Measurements from ENCODE around the gene ZNF771.
"Not testable (repeated sequence)": the region's sequence is repeated elsewhere in the genome, so short reads cannot be mapped to it uniquely, and the experiment has no call there.

Gene ZNF771

DNA sequence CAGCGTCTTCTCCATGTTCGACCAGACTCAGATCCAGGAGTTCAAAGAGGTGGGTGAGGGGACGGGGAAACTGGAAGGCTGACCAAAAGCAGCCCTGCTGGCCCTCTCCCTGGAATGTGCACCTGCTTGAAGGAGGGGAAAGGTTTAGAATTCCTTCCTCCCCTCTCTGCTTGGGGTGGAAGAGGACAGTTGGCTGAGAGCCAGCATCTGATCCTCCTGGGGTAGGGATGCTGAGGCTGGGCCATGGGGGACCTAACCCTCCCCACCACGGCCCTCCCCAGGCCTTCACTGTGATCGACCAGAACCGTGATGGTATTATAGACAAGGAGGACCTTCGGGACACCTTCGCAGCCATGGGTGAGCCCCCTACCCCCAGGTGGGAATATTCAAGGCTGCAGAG is 31.5 kb upstream of the ZNF771 start:
- DNase-seq (ENCODE audit: low read depth): no peak

DNA sequence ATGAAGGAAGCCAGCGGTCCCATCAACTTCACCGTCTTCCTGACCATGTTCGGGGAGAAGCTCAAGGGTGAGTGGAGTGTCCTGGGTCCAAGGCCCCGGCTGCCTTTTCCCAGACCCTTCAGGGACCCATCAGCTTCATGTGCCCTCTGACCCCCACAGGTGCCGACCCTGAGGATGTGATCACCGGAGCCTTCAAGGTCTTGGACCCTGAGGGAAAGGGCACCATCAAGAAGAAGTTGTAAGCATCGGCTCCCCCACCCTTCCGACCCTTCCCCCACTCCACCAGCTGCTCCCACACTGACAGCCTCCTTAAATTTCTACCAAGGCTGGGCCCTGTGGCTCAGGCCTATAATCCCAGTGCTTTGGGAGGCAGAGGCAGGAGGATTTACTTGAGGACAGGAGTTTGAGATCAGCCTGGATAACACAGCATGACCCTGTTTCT is 30.9 kb upstream of the ZNF771 start:
- no peak for DNase-seq (ENCODE audit: low read depth)

DNA sequence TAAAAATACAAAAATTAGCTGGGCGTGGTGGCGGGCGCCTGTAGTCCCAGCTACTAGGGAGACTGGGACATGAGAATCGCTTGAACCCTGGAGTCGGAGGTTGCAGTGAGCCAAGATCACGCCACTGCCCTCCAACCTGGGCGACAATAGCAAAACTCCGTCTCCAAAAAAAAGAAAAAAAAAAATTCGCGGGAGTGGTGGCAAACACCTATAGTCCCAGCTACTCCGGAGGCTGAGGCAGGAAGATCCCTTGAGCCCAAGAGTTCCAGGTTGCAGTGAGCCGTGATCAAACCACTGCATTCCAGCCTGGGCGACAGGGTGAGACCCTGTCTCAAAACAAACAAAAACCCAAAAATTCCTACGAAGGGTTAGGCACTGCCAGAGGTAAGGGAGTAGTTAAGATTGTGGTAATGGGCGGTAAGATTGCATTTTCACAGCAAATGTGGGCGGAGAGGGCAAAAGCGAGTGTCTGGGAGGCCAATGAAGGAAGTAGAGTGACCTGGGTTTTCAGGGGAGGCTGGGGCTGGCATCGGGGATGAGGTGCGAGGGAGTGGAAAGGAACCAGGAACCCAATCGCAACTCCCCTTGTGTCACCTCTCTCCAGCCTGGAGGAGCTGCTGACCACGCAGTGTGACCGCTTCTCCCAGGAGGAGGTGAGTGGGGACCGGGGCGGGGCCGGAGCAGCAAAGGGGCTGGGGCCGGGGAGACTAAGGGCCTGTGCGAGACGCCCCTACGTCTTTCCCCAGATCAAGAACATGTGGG is 30.2 kb upstream of the ZNF771 start:
- no peak for DNase-seq (ENCODE audit: low read depth)

DNA sequence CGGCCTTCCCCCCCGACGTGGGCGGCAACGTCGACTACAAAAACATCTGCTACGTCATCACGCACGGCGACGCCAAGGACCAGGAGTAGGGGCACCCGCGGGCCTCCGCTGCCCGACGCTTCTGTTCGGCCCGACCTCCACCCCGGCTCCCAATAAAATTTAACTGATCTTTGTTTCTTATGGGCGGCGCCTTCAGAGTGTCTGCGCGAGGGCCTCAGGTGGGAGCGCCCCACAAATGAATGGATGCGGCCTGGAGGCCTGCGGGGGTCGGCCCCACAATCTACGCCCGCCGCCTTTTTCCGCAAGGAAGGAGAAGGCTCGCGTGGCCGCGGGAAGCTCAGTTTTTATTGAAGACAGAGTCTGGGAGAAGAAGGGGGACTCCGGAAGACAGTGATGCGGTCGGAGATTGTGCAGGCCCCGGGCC is 29.6 kb upstream of the ZNF771 start:
- peak; percentile 86 for DNase-seq (ENCODE audit: low read depth)

DNA sequence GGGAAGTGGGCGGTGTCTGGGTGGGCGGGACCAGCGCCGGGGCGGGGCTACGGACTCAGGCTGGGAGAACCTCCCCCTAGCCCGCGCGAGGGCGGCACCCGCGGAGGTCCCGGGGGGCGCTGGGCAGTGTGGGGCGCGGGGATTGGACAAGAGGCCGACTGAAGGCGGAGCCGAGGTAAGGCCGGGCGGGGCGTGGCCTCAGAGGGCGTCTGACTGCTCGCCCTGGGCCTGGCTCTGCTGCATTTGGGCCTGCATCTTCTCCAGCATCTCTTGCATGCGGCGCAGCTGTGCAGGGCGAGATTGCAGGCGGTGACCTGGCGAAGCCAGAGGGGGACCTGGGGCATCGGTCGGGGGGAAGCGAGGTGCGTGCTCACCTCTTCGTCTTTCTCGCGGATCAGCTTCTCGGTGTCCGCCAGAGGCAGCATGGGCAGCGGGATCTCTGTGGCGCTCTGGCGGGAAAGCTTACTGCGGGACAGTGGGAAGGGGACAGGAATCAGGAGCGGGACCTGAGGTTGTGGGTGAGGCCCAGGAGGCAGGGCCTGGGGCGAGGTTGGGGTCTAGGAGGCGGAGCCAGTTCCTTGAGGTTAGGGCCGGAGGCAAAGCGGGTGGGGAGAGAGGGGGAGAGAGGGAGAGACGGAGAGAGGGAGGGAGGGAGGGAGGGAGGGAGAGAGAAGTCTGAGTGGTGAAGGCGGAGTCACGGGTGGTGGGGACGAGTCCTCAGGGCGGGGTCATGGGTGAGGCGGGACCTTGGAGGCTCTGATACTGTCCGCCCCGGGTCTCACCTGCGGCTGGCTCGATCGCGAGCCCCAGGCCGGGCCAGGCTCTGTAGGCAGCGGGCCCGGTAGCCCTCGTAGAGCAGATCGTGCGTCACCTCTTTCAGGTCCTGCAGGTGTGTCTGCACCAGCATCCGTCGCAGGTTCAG is 28.9 kb upstream of the ZNF771 start:
- peak; percentile 99 for DNase-seq (ENCODE audit: low read depth)

DNA sequence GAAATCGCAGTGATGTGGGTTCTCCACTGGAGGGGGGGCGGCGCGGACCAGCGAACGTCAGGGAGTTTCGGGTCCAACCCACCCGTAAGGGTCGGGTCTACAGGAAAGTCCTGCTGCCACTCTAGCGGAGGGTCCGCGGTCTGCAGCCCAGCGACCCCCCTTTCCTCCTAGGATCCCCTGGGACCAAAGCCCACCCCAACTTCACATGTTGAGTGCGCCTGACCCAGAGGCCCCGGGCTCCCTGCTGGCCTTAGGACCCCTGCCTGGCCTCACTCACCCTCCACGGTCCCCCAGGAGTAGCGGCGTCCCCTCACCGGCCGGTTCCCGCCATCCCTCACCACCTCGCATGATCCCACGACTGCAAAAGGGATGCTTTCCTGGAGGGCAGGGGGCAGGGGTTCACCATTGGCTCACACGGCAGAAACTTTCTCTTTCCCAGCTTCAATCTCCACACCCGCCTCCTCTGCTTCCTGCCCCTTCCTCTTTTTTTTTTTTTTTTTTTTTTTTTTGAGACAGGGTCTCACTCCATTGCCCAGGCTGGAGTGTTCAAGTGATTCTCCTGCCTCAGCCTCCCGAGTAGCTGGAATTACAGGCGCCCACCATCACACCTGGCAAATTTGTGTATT is 28.1 kb upstream of the ZNF771 start:
- no peak for DNase-seq (ENCODE audit: low read depth)

DNA sequence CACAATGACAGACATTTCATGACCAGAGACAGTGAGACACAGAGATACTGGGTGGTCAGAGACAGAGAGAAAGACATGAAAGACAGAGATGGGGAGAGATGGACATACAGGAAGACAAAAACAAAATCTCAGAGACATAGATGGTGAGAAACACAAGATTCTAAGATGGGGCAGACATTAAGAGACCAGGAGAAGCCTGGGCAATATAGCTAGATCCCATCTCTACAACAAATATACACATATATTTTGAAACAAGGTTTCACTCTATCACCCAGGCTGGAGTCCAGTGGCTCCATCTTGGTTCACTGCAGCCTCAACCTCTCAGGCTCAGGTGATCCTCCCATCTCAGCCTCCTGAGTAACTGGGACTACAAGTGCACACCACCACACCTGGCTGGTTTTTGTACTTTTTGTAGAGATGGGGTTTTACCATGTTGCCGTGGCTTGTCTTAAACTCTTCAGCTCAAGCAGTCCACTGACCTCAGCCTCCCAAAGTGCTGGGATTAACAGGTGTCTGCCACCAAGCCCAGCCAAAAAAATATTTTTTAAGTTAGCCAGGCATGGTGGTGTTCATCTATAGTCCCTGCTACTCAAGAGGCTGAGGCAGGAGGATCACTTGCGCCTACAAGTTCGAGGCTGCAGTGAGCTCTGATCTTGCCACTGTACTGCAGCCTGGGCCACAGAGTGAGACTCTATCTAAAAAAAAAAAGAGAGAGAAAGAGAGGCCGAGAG is 27.2 kb upstream of the ZNF771 start:
- no peak for DNase-seq (ENCODE audit: low read depth)

DNA sequence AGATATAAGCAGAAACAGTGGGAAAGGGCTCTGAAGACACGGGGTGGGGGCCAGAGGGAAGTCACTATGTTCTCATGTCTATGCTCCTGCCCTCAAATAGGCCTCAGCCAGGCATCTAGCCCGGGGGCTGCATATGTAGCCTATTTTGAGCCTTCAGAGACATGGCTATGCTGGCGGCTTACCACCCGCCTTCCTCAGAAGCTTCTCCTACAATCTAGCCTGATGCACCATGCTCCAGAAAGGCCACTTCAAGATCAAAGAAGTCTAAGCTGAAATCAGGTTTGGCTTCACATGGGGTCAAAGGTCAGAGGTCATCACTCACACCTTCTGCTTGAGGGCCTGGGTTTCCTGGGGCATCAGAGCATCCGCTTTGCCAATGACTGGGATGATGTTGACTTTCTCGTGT is 26.6 kb upstream of the ZNF771 start:
- no peak for DNase-seq (ENCODE audit: low read depth)

DNA sequence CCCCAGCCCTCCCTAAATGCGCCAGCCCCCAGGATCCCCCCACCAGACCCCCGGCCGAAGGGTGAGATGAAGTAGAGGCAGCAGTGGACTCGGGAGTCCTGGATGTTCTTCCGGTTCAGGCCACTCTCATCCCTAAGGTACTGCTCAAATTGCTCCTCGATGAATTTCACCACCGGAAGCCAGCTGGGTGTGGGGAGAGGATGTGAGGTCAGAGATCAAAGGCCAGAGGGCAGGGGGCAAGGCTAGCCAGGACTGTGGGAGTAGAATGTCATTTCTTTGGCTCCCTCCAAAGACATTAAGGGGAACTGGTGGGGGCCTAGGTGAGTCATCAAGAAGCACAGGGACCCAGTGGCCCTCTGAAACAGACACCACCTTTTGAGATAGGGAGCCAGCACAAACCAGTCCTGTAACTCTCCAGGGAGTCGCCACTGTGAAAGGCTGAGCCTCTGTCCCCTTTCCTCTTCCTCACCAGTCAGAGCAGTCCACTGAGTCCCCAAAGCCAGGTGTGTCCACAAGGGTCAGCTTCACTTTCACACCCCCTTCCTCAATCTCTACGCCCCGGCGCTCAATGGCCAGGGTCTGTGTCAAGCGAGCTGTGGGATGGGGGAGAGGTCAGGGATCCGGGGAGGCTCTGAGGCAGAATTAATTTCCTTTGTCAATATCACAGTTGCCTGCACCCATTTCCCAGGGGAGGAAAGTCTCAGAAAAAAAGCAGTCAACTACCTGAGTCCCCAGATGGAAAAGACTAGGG is 25.9 kb upstream of the ZNF771 start:
- no peak for DNase-seq (ENCODE audit: low read depth)

DNA sequence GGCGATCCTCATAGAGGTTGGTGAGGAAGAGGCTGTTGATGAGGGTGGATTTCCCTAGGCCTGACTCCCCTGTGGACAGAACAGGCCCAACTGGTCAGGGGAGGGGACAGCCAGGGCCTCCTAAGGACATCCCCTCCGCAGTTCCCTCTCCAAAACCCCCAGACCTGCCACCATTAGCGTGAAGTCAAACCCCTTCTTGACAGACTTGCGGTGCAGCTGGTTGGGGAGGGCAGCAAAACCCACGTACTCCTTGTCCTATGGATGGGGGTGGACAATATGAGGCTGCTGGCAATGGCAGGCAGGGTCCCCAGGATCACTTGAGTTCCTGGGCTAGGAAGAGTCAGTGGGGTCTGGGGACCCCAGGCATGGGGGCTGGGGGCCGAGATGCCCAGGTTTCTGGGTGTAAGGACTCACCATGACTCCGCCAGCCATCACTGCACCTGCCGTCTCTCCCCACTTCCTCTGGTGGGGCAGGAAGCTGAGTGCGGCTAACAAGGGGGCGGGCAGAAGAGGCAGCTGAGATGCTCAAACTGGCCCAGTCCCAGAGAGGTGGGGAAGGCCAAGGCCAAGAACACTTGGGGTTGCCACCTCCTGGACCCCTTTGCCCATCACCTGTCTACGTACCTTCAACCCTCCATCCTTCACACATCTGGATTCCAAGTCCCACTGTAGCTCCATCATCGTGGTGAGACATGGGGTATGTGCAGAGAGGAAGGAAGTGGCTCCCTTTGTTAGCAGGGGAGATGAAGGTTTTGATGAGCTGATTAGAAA is 25.1 kb upstream of the ZNF771 start, which contains the start of gene SEPTIN1:
SEPTIN1 (minus strand) TSS at position 451 of the 771 bp plus-strand sequence; CDS start at position 432, 19 bp downstream.
- DNase-seq (ENCODE audit: low read depth): peak; percentile 61

DNA sequence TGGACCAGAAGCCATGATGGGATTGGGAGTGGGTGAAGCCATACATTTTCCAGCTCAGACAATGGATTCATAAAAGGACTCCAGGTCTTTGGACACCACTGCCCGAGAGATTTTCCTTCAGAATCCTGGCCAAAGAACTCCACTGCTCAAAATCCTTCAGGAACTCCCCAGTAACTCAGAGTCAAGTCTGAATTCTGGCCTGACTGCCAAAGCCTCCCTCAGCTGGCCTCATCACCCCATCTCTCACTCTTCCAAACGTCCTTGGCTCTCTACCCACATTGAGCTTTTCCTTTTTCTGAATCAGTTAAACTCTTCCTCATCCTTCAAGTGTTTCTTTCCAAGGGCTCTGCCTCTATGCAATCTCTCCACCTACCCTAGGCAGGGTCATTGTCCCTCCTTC is 23.9 kb upstream of the ZNF771 start:
- no peak for DNase-seq (ENCODE audit: low read depth)

DNA sequence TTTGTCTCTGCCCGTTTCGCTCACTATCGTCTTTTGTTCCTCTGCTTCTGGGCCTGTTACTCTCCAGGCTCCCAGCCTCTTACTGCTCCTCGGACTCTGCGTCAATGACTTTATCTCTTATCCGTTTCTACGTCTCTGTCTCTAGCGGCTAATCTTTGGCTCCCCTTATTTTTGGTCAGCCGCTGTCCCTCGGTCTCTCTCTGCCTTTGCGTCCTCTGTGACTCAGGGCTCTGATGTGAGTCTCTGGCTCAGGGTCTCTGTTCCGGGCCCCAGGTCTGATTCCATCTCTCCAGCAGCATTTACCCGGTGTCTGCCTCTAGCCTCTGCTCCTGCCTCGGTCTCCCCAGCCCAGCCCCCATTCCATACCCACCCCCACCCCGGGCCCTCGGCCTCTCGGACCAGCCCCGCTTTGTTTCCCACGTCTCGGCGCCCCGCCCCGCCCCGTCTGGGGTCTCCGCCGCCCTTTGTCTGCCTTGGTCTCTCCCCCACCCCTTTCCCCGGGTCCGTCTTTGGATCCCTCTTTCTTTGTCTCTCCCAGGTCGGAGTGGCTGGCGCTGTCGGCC is 12.7 kb upstream of the ZNF771 start:
- no peak for DNase-seq (ENCODE audit: low read depth)

DNA sequence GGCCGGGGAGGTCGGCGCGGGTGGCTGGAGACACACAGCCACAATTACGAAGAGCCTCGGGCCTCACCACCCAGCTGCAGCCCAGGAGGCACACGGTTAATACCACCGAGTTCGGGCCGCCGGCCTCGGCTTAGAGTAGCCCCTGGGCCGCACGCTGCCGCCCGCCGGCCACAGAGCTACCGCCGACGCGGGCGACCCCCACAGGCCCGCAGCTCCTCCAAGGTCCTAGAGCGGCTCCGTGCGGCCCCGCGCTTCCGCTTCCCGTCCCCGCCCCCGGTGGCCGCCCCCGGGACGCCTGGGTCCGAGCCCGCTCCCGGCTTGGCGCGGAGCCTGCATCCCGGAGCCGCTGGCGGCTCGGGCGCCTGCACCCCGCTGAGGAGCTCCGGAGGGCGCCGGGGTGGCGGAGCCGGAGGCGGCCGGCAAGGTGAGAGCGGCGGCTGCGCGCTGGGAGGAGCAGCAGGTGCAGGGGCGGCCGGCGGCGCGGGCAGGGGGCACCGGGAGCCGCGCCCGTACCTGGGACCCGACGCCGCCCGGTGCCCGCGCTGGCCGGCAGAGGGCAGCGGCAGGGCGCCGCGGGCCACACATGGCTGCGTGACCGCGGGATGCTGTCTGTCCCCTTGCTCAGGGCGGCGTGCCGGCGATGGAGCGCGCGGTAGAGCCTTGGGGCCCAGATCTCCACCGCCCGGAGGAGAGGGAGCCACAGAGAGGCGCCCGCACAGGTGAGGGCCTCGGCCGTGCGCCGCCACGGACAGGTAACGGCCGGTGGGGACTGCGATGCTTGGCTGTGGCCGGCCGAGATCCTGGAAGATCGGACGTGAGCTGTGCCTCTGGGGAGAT is 12.0 kb upstream of the ZNF771 start, which contains the start of gene ZNF48:
ZNF48 (plus strand) TSS at position 266 of the 837 bp plus-strand sequence; CDS start at position 641, 375 bp downstream.
- DNase-seq (ENCODE audit: low read depth): peak; percentile 21

DNA sequence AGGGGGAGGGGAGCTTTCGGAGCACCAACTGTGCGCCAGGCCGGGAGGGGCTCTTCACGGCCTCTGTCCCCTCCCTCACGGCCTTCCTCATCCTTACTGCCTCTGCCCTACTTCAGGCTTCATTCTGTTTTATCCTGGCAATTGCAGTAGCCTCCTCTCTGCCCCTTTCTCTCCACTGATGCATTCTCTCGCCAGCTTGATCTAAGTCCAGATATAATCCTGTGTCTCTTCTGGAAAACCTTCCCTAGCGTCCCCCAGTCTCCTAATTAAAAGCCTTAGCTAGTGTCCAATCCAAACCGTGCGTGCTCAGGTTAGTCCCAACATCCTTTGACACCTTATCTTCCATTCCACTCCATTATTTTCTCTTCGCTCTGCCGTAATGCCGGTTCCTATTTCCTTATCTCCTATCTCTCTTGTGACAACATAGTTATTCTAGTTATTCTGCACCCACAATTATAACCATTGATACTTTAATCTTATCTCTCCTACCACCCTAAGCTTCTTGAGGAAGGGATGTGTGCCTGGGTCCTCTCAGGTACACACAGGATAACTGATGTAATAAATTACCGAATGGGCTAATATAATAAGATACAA is 11.3 kb upstream of the ZNF771 start:
- no peak for DNase-seq (ENCODE audit: low read depth)

DNA sequence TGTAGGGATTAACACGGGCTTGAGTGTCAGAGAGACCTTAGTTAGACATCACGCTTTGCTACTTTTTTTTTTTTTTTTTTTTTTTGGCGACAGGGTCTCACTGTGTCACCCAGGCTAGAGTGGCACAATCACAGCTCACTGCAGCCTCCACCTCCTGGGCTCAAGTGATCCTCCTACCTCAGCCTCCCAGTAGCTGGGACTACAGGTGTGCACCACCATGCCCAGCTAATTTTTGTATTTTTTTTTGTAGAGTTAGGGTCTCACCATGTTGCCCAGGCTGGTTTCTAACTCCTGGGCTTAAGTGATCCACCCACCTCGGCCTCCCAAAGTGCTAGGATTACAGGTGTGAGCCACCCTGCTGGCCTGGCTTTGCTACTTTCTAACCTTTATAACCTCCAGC is 10.8 kb upstream of the ZNF771 start:
- DNase-seq (ENCODE audit: low read depth): not testable (repeated sequence)

DNA sequence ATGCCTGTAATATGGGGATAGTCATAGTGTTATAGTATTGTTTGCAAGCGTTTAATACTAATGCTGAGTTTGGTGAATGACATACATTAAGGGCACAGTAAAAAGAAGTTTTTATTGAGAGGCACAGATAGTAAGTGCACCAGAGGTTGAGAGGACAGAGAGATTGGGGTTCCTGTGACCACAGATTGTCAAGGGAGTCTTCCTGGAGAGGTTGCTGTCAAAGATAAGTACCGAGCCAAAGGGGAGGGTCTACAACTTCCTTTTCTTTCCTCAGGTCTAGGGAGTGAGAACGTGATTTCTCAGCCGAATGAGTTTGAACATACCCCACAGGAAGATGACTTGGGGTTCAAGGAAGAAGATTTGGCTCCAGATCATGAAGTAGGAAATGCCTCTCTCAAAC is 10.3 kb upstream of the ZNF771 start:
- no peak for DNase-seq (ENCODE audit: low read depth)

DNA sequence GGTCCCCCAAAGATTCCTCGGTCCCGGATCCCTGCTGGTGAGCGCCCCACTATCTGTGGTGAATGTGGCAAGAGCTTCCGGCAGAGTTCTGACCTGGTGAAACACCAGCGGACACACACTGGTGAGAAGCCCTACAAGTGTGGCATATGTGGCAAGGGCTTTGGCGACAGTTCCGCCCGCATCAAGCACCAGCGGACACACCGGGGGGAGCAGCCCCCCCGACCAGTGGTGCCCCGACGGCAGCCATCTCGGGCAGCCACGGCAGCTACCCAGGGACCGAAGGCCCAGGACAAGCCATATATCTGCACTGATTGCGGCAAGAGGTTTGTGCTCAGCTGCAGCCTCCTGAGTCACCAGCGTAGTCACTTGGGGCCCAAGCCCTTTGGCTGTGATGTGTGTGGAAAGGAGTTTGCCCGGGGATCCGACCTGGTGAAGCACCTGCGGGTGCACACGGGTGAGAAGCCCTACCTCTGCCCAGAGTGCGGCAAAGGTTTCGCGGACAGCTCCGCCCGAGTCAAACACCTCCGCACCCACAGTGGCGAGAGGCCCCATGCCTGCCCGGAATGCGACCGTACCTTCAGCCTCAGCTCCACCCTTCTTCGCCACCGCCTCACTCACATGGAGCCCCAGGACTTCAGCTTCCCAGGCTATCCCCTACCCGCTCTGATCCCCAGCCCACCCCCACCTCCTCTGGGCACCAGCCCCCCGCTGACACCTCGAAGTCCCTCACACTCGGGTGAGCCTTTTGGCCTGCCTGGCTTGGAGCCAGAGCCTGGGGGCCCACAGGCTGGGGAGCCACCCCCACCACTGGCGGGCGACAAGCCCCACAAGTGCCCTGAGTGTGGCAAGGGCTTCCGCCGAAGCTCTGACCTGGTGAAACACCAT is 9.4 kb upstream of the ZNF771 start:
- DNase-seq (ENCODE audit: low read depth): no peak

All from T follicular helper cell (primary cell).